Muscle layer of duodenum (tissue), 2 donors: Measurements from ENCODE around the gene POFUT2.

ENCODE experiments used
- H3K27ac ChIP-seq: one replicate; pipeline ENCODE4 v1.7.0; 2013; ENCODE audit warnings: mild to moderate bottlenecking, low read length
- H3K27me3 ChIP-seq: one replicate; pipeline ENCODE4 v1.7.0; 2013; ENCODE audit warnings: low read depth, mild to moderate bottlenecking, control low read depth, low read length
- H3K36me3 ChIP-seq, 2 donors: one replicate each; pipeline ENCODE4 v1.7.0; 2013; ENCODE audit warnings: low read length in 2 of 2, control low read depth in 1 of 2, mild to moderate bottlenecking in 1 of 2; ENCODE audit not compliant: insufficient read depth in 2 of 2, control insufficient read depth in 1 of 2
- H3K4me1 ChIP-seq, 2 donors: one replicate each; pipeline ENCODE4 v1.7.0; 2013; ENCODE audit warnings: low read length in 2 of 2, mild to moderate bottlenecking in 2 of 2, control low read depth in 1 of 2, moderate library complexity in 1 of 2; ENCODE audit not compliant: insufficient read depth in 2 of 2, control insufficient read depth in 1 of 2
- H3K4me3 ChIP-seq, 2 donors: one replicate each; pipeline ENCODE4 v1.7.0; 2013; ENCODE audit warnings: low read length in 2 of 2, low read depth in 1 of 2, mild to moderate bottlenecking in 1 of 2
- H3K9me3 ChIP-seq, 2 donors: one replicate each; pipeline ENCODE4 v1.7.0; 2013; ENCODE audit warnings: low read length in 2 of 2, control low read depth in 1 of 2, mild to moderate bottlenecking in 1 of 2; ENCODE audit not compliant: control insufficient read depth in 1 of 2
- donor health status: healthy.

POFUT2 gene

DNA sequence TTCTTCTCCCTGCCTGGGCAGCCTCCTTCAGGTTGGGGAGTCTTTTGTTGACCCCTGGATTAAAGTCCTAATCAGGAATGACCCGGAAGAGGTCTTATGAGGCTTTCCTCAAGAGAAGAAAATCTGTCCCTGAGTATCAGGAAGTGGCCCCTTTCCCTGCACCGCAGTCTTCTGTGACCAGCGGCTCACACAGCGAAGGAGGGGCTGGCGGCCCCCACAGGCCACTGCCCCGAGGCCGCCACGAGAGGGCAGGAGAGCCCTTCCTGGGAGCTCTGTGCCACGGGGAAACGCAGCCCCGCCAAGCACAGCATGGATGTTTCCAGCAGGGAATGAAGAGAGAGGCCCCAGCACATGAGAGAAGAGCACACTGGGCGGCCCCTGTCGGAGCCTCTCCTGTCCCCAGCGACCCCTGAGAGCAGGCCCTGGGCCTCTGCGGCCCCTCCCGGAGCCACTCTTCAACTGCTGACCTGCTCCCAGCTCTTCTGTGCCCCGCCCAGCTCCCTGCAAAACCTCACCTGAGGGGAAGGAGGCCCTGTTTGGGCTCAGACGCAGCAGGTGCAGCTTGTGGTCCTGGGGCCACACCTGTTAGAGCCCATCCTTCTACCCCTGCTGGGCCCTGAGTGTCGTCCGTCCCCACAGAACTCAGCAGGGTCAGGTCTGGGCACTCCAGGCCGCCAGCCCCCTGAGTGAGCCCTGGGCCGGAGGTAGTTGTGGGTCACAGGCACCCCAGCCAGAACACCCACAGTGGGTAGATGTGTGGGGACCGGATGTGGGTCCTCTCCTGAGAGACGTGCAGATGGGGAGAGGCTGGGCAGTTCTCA, 4.9 kb upstream of the POFUT2 start:
- H3K4me3 ChIP-seq = no peak overlapping the region
- no peaks in the 10 kb centered on the region for H3K9me3 ChIP-seq
- H3K36me3 ChIP-seq = peaks cover 0 to 4% of the 10 kb centered on the region in 2 donors
- H3K27ac ChIP-seq = peak overlapping the region; percentile 23
- H3K4me1 ChIP-seq = peaks cover 15 to 30% of the 10 kb centered on the region in 2 donors
- no peaks in the 10 kb centered on the region for H3K27me3 ChIP-seq

DNA sequence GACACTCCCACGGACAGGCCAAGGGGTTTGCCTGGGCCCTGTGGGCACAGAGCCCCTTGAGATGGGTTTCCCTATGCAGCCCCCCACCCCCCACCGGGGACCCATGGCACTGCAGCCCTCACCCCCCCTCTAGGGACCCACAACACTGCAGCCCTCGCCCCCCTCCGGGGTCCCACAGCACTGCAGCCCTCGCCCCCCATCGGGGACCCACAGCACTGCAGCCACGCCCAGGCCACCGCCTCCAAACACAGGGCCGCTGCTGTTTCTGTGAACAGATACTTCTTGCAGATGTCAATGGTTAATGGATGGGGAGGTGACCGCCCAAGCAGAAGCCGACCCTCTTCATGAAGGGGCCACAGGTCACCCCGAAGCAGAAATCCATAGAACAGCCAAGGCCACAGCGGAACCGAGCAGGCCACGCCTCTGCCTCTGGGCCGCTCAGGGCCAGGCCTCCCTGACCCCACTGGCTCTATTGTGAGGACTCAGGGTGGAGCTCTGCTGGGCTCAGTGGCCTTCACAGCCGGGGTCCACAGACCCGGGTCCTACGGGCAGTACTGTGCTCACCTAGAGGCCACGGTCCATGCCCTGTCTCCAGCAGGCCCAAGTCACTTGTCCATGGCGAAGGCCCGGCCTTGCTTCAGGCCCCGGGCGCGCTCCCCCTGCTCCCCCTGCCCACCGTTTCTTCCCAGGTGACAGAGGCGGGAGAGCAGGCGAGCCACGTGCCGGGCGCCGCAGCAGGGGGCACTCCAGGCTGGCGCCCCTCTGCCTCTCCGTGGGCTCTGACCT, 4.1 kb upstream of the POFUT2 start:
- peaks cover 15 to 32% of the 10 kb centered on the region in 2 donors for H3K4me1 ChIP-seq
- H3K9me3 ChIP-seq = no peaks in the 10 kb centered on the region
- peaks cover 0 to 4% of the 10 kb centered on the region in 2 donors for H3K36me3 ChIP-seq
- no peaks in the 10 kb centered on the region for H3K27me3 ChIP-seq
- no peak overlapping the region for H3K4me3 ChIP-seq
- no peak overlapping the region for H3K27ac ChIP-seq

DNA sequence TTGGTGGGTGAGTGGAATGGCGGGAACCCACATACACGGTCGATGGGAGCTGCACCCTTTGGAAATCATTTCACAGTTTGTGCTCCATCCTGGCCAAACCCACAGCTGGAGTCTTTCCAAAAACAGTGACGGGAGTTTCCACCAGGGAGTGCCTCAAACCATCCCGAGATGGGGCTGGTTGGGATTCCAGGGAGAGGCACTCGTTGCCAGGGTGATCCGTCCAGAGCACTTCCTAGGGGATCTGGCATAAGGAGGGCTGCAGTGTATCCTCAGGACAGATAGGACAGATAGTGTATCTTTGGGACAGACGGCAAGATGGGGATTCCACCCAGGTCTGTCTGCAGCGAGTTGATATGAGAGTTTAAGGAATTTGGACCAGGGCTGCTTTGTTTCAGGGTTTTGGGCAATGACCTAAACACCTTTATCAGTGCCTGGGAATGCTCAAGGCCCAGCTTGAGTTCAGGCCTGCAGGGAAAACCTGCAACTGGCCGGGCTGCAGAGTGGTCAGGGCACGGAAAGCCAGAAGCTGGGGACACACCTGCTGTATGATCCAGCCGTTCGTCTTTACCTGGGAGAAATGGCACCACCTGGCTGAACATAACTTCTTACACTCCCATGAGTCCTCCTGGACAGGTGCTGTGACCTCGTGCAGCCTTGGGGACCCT, 3.4 kb upstream of the POFUT2 start:
- Histone ChIP-seq H3K27ac (no peak overlapping the region), H3K9me3 (no peaks in the 10 kb centered on the region), H3K4me1 (peaks cover 18 to 38% of the 10 kb centered on the region in 2 donors), H3K27me3 (no peaks in the 10 kb centered on the region), H3K36me3 (peaks cover 0 to 4% of the 10 kb centered on the region in 2 donors), H3K4me3 (no peak overlapping the region)

DNA sequence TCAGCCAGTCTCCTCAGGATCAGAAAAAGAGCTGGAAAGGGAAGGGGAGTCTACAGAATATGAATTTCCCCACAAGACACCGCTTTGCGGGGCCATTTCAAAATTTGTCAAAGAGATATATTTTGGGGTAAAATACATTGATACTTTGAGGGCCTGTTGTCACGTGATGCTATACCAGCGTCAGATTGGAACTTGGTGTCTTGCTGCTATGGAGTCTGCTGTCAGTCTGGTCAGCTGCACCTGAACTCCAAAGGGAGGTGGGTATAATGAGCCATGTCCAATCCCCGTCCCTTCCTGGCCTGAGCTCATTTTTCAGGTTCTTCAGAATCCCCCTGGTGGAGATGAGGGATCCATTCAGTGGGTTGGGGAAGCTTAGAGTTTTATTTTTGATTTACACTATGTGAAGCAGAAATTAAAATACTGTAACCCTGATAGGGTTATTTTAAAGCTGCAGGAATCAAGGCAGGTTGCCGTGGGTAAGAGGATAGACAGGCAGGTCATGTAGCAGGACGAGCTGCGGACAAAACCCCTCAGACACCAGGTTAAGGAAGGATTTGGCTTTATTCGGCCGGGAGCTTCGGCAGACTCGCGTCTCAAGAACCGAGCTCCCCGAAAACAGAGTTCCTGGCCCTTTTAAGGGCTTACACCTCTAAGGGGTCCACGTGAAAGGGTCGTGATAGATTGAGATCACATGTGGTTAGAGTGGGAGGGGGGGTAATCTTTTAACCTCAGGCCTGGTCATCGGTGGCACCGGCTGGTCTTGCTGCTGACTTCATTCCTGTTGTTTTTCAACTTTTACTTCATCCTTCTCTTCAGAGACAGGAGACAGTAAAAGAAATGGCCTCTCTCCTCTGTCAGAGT, 2.2 kb upstream of the POFUT2 start:
- Histone ChIP-seq H3K27ac (no peak overlapping the region), H3K27me3 (no peaks in the 10 kb centered on the region), H3K36me3 (peaks cover 8 to 15% of the 10 kb centered on the region in 2 donors), H3K9me3 (no peaks in the 10 kb centered on the region), H3K4me3 (no peak overlapping the region), H3K4me1 (peaks cover 14 to 38% of the 10 kb centered on the region in 2 donors)

DNA sequence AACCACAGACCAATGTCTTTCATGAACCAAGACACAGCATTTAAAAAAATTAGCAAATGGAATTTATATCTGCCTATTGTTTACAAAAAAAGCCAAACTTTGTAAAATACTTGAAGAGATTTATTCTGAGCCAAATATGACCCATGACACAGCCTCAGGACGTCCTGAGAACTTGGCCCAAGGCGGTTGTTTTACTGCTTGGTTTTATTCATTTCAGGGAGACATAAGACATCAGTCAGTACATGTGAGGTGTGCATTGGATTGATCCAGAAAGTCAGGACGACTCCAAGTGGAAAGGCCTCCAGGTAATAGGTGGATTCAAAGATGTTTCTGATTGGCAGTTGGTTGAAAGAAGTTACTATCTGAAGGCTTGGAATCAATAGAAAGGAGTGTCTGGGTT, 1.4 kb upstream of the POFUT2 start:
- H3K27ac ChIP-seq = no peak overlapping the region
- H3K36me3 ChIP-seq = peaks cover 13 to 20% of the 10 kb centered on the region in 2 donors
- H3K4me3 ChIP-seq = no peak overlapping the region
- no peaks in the 10 kb centered on the region for H3K27me3 ChIP-seq
- no peaks in the 10 kb centered on the region for H3K9me3 ChIP-seq
- H3K4me1 ChIP-seq = peaks cover 14 to 38% of the 10 kb centered on the region in 2 donors

DNA sequence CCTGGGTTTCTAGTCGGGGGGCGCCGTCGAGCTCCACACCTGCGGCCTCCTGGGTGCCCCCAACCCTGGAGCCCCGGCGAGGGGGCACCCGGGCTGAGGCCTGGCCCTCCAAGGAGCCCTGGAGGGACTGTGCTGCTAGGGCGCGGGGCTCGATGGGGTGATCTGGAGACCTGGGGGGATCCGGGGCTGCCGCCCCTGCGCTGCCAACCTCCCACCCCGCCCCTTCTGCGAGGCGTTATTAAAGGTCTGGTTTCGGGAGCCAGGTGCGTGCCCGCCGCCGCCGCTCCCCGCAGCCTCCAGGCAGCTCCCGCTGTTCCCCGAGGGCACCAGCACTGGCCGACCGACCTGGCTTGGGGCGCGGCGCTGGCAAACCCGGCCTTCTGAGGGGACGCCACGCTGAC, 746 bp upstream of the POFUT2 start:
- Histone ChIP-seq H3K36me3 (peaks cover 15 to 25% of the 10 kb centered on the region in 2 donors), H3K9me3 (no peaks in the 10 kb centered on the region), H3K4me3 (peak overlapping the region; percentile 11 to 64), H3K4me1 (peaks cover 14 to 35% of the 10 kb centered on the region in 2 donors), H3K27me3 (no peaks in the 10 kb centered on the region), H3K27ac (no peak overlapping the region)

DNA sequence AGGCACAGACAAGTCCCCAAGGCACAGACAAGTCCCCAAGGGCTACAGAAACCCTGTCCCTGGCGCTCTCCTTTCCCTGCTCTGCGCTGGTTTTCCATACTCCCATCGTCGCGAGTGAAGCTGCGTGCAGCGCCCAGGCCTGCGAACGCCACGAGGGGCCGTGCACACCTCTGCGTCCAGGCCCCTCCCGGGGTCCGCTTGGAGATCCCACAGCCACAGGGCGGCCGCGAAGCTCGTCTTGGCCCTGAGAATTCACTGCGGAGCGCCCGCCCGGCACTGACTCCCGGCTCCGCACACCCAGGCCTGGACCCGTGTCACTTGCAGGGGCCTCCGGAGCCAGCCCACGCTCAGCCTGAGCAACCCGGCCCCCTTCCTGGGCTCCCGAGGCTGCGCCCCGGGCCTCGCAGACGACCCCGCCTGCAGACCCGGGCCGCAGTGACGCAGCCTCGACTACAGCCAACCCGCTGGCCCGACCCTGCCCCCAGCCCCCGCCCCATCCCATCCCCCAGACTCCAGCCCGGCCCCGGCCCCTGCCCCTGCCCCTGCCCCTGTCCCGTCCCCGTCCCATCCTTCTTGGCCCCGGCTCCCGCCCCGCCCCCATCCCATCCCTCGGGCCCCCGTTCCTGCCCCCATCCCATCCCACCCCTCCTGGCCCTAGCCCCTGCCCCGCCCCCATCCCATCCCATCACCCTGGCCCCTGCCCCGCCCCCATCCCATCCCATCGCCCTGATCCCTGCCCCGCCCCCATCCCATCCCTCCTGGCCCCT, 841 bp downstream of the POFUT2 start:
- Histone ChIP-seq H3K9me3 (no peaks in the 10 kb centered on the region), H3K4me3 (peak overlapping the region; percentile 16 to 64)

DNA sequence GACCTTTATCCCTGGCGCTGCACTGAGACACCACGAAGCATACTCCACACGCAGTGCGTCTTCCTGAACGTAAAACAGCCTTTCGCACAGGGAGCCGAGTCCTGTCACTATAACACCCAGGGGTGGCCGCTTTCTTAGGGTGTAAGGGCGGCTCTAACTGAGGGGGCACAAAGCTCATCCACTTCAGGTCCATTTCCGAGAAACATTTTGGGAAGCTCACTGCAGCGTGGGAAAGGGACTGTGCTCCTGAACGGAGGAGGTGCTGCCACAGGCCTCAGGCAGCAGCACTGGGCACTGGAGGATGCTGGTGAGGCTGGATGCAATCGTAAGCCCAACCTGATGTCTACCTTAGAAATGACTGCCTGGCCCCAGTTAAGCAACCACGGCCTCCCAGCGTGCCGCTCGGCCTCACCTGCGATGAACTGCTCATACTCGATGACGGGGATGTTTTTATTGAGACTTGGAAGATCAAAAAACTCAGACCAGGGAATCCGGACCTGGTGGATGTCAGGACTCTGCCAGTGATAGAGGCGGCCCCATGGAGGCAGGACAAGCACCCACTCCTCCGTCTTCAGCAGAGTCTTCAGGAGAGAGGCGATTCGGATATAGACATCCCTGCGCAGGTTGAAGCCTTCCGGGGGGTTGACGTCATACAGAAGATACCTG, 2.3 kb downstream of the POFUT2 start:
- Histone ChIP-seq H3K4me1 (peaks cover 3 to 14% of the 10 kb centered on the region in 2 donors), H3K4me3 (no peak overlapping the region), H3K36me3 (peaks cover 24 to 52% of the 10 kb centered on the region in 2 donors), H3K9me3 (no peaks in the 10 kb centered on the region), H3K27ac (no peak overlapping the region), H3K27me3 (no peaks in the 10 kb centered on the region)

More for the DNA sequence above, 841 bp downstream of the POFUT2 start:
- H3K4me1 ChIP-seq = peaks cover 8 to 21% of the 10 kb centered on the region in 2 donors
- H3K36me3 ChIP-seq = peaks cover 24 to 38% of the 10 kb centered on the region in 2 donors
- no peak overlapping the region for H3K27ac ChIP-seq
- no peaks in the 10 kb centered on the region for H3K27me3 ChIP-seq

DNA sequence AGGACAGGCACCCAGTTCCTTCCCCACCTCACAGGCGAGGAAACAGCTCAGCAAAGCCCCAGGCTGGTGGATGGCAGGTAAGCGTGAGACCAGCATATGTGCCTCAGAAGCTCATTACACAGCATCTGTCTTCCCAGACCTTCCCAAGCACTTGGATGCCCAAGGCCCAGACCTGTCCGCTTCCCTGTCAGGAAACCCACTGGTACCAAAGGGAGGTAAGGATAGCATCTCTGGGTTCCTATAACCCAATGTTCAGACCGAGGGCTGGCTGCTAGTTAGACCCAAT, 3.3 kb downstream of the POFUT2 start:
- H3K27ac ChIP-seq = no peak overlapping the region
- H3K27me3 ChIP-seq = no peaks in the 10 kb centered on the region
- no peaks in the 10 kb centered on the region for H3K9me3 ChIP-seq
- H3K4me1 ChIP-seq = peaks cover 3 to 14% of the 10 kb centered on the region in 2 donors
- no peak overlapping the region for H3K4me3 ChIP-seq
- peaks cover 34 to 62% of the 10 kb centered on the region in 2 donors for H3K36me3 ChIP-seq
